OCI-LY1 (cell line): Measurements from ENCODE around the gene DDX42.

Experiments
- CTCF ChIP-seq: fragments of 200-600 bp; sonication (generic), shearing (Covaris generic); IDR thresholded peaks from 2 replicates; pipeline ENCODE4 v1.5.1; 2017; ENCODE audit warnings: mild to moderate bottlenecking, antibody characterized with exemption, low read length, moderate library complexity, mixed read lengths
- EZH2 ChIP-seq: fragments of 200-600 bp; sonication (generic), shearing (Covaris generic); IDR thresholded peaks from 2 replicates; pipeline ENCODE4 v1.8.0; 2017; ENCODE audit warnings: borderline replicate concordance, mixed run types, mild to moderate bottlenecking, antibody characterized with exemption, low read length, moderate library complexity, mixed read lengths

- TF ChIP-seq CTCF (no peak), EZH2 (no peak)
These were observed 47.8 kb downstream of the DDX42 start for GRCh38 chr17:63821804-63822203.
